HepG2 (cell line): ENCODE data around the gene SOAT2.

Source experiments
- DBP ChIP-seq: sonication (generic); formaldehyde crosslinking; IDR thresholded peaks from 2 replicates; pipeline ENCODE4 v1.4.0; 2020; ENCODE audit warnings: missing genetic modification reagents; ENCODE audit errors: not compliant biosample characterization
- NCOR1 ChIP-seq: fragments of 200-600 bp; sonication (generic); IDR thresholded peaks from 2 replicates; pipeline ENCODE4 v1.7.0; 2017; ENCODE audit warnings: antibody characterized with exemption, low read length, borderline replicate concordance
- SNAI1 ChIP-seq: sonication (generic); formaldehyde crosslinking; IDR thresholded peaks from 2 replicates; pipeline ENCODE4 v1.5.0; 2020; ENCODE audit warnings: mild to moderate bottlenecking, missing genetic modification reagents, borderline replicate concordance
- SUZ12 ChIP-seq: fragments of 150-350 bp; IDR thresholded peaks from 2 replicates; pipeline ENCODE4 v1.6.1; 2014; ENCODE audit warnings: low read depth, low read length
- ZNF274 ChIP-seq: sonication (generic); formaldehyde crosslinking; IDR thresholded peaks from 2 replicates; pipeline ENCODE4 v1.5.1; 2020; ENCODE audit warnings: mild to moderate bottlenecking, missing genetic modification reagents

GRCh38 chr12:53074999-53075370, 28.3 kb upstream of the SOAT2 start:
- TF ChIP-seq ZNF274 (CRISPR knock-in tag) (no peak), DBP (CRISPR knock-in tag) (no peak), SNAI1 (CRISPR knock-in tag) (no peak), NCOR1 (no peak), SUZ12 (no peak)
